ENCODE measurements around the gene RAPGEF1. TPM values are rescaled to one million over a fixed set of nuclear protein-coding genes. Genes with fewer than 3 reads are reported as not detected.

The RAPGEF1 gene
- polyA plus RNA-seq, 2 of the 4 experiments (the other 2 are of a cell fraction): 21.6 to 27.7 TPM

GRCh38 chr9:131587906-131588305, 152.0 kb downstream of the RAPGEF1 start:
- DNase-seq (ENCODE audit: low read depth in 1 of 2, low spot score in 1 of 2) (no peak), FAIRE-seq (no peak), ATAC-seq (no peak)
- POLR2A ChIA-PET: no interaction called here
- no peak overlapping the region for H3K27ac ChIP-seq
- 96% methylated on average over 14 of the region's 14 CpGs for WGBS (ENCODE audit: missing lambda C conversion rate)
- TF ChIP-seq MAX (IDR thresholded peaks at IDR 0.05): no peak
- no peak for TF ChIP-seq NFE2L2 (conservative IDR thresholded peaks at IDR 0.05; ENCODE audit: low read length)
- TF ChIP-seq MAFK (IDR thresholded peaks at IDR 0.05; ENCODE audit: partially characterized antibody): no peak
- TF ChIP-seq REST (IDR thresholded peaks at IDR 0.05): no peak
- H3K4me3 ChIP-seq: no peak overlapping the region
- CTCF ChIA-PET: interaction anchor here (0.6 to 27.5 kb wide), 6 partner anchors 9 to 199 kb away, joined by 3 to 737 read pairs (median 3); partner anchors contain the start of gene RAPGEF1
- 0 out of 3 replicates have a peak, but pooled peaks cover 2% of the 10 kb centered on the region for H3K4me1 ChIP-seq
- H3K9me3 ChIP-seq: no peaks in the 10 kb centered on the region
- H3K4me2 ChIP-seq: no peak overlapping the region

GRCh38 chr9:131587331-131587730, 152.5 kb downstream of the RAPGEF1 start:
- 82% methylated on average over 9 of the region's 9 CpGs for WGBS (ENCODE audit: missing lambda C conversion rate)
- 0 out of 3 replicates have a peak, but pooled peaks cover 2% of the 10 kb centered on the region for H3K4me1 ChIP-seq

GRCh38 chr9:131585375-131585774, 154.5 kb downstream of the RAPGEF1 start:
- Histone ChIP-seq H3K4me3 (no peak overlapping the region), H3K9me3 (no peaks in the 10 kb centered on the region), H3K4me2 (no peak overlapping the region), H3K27ac (no peak overlapping the region), H3K4me1 (no peaks in the 10 kb centered on the region)
- ATAC-seq (no peak), DNase-seq (ENCODE audit: low read depth in 1 of 2, low spot score in 1 of 2) (no peak), FAIRE-seq (no peak)
- 94% methylated on average over 7 of the region's 8 CpGs for WGBS (ENCODE audit: missing lambda C conversion rate)
- TF ChIP-seq RNF2 (IDR thresholded peaks at IDR 0.05; ENCODE audit: borderline replicate concordance, low read depth) (no peak), POLR2A (IDR thresholded peaks at IDR 0.05; ENCODE audit: low read length) (no peak), TP53 (CRISPR knock-in tag; IDR thresholded peaks at IDR 0.05) (no peak), NFE2L2 (conservative IDR thresholded peaks at IDR 0.05; ENCODE audit: low read length) (no peak), GATA3 (IDR thresholded peaks at IDR 0.05; ENCODE audit: borderline replicate concordance) (no peak), ZFP36 (IDR thresholded peaks at IDR 0.05; ENCODE audit: borderline replicate concordance, partially characterized antibody) (no peak), KDM5A (IDR thresholded peaks at IDR 0.05) (no peak), CTCF (IDR thresholded peaks at IDR 0.05) (no peak), EHMT2 (IDR thresholded peaks at IDR 0.05; ENCODE audit: low read depth) (no peak), NPAS2 (CRISPR knock-in tag; IDR thresholded peaks at IDR 0.05; ENCODE audit: borderline replicate concordance) (no peak), USF2 (IDR thresholded peaks at IDR 0.05) (no peak)
- ChIA-PET POLR2A (no interaction called here), CTCF (interaction anchor here (0.7 to 2.4 kb wide), 7 partner anchors 9 to 249 kb away, joined by 3 to 15 read pairs (median 4); partner anchors contain the start of gene RAPGEF1)

More at GRCh38 chr9:131587331-131587730, 152.5 kb downstream of the RAPGEF1 start:
- ChIA-PET CTCF (interaction anchor here (0.6 to 27.5 kb wide), 7 partner anchors 9 to 199 kb away, joined by 3 to 737 read pairs (median 3); partner anchors contain the start of gene RAPGEF1), POLR2A (no interaction called here)
- H3K27ac ChIP-seq: no peak overlapping the region
- H3K4me3 ChIP-seq: no peak overlapping the region
- ATAC-seq (no peak), DNase-seq (ENCODE audit: low read depth in 1 of 2, low spot score in 1 of 2) (no peak), FAIRE-seq (no peak)
- no peak for TF ChIP-seq CHD2 (IDR thresholded peaks at IDR 0.05; ENCODE audit: low read length, partially characterized antibody)
- no peak for TF ChIP-seq RAD21 (conservative IDR thresholded peaks at IDR 0.05 in 1 of 2, IDR thresholded peaks at IDR 0.05 in 1 of 2)
- TF ChIP-seq CHD4 (IDR thresholded peaks at IDR 0.05; ENCODE audit: borderline replicate concordance): no peak
- TF ChIP-seq SREBF2 (IDR thresholded peaks at IDR 0.05): no peak
- no peak for TF ChIP-seq HES2 (IDR thresholded peaks at IDR 0.05)
- H3K4me2 ChIP-seq: no peak overlapping the region
- no peaks in the 10 kb centered on the region for H3K9me3 ChIP-seq
